HG03521 (cell line): ENCODE results near the gene CNTLN.
A peak's percentile ranks its signal among the peaks of the same experiment; 100 is the strongest.

Experiments
- ATAC-seq: cut with Tn5 transposase; IDR thresholded peaks from one replicate; pipeline ENCODE4 v1.9.1; 2021; ENCODE audit warnings: mild to moderate bottlenecking, moderate library complexity; ENCODE audit not compliant: unreplicated experiment

CNTLN gene, protein sequence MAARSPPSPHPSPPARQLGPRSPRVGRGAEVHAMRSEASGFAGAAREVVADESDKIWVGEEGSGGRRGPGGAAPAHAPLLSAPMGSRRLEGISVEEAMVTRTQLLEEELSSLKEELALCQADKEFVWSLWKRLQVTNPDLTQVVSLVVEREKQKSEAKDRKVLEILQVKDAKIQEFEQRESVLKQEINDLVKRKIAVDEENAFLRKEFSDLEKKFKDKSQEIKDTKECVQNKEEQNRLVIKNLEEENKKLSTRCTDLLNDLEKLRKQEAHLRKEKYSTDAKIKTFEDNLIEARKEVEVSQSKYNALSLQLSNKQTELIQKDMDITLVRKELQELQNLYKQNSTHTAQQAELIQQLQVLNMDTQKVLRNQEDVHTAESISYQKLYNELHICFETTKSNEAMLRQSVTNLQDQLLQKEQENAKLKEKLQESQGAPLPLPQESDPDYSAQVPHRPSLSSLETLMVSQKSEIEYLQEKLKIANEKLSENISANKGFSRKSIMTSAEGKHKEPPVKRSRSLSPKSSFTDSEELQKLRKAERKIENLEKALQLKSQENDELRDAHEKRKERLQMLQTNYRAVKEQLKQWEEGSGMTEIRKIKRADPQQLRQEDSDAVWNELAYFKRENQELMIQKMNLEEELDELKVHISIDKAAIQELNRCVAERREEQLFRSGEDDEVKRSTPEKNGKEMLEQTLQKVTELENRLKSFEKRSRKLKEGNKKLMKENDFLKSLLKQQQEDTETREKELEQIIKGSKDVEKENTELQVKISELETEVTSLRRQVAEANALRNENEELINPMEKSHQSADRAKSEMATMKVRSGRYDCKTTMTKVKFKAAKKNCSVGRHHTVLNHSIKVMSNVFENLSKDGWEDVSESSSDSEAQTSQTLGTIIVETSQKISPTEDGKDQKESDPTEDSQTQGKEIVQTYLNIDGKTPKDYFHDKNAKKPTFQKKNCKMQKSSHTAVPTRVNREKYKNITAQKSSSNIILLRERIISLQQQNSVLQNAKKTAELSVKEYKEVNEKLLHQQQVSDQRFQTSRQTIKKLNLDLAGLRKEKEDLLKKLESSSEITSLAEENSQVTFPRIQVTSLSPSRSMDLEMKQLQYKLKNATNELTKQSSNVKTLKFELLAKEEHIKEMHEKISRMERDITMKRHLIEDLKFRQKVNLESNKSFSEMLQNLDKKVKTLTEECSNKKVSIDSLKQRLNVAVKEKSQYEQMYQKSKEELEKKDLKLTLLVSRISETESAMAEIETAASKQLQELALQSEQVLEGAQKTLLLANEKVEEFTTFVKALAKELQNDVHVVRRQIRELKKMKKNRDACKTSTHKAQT (N-terminal part only)

DNA sequence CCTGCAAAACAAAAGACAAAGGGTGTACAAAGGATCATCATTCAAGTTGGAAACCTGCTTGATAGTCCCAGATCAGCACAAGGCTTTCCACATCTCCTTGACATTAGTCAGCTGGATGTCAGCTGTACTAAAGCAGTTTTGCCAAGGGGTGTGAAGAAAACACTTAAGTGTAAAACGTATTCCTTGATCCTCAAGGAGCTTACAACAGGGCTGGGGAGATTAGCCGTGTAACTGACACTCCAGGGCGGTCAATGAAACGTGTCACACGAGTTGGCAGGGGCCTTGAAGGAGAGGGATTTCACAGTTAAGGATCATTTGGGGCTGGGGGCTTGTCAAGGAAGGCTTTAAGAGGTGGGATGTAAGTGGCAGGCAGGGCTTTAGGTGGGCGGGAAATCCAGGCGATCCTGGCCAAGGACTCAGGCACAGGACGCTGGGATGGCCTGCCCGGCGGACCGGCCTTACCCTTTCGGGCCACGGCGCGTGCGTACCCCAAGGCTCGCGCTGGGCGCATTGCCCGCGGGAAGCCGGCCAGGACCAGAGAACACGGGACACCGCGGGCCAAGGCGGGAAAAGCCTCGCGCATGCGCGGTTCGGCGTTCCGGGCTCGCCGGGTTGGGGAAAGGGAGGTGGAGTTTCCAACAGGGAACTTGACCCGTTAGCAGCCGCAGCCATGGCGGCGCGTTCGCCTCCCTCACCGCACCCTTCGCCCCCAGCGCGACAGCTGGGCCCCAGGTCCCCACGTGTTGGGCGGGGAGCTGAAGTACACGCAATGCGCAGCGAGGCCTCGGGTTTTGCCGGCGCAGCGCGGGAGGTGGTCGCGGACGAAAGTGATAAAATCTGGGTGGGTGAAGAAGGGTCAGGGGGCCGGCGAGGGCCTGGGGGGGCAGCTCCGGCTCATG is at the start of gene CNTLN:
CNTLN (plus strand) TSS at position 645 of the 899 bp plus-strand sequence; CDS start at position 671, 26 bp downstream.
- ATAC-seq = peak; percentile 54

DNA sequence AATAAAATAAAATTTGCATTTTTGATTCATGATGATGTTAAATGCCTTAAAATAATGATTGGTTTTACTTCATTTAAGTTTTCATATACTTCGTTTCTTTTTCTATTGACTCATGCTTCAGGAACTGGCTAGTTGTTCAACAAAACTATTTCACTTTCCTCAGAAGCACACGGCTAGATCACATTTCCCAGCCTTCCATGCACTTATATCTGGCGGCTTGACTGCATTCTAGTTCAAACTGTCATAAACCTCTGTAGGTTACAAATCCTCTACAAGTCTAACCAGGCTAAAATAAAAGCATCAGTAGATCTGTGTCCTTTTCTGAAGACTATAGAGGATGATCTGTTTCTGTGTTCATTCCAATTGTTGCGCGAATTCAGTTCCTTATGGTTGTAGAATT is 46.3 kb upstream of the CNTLN start:
- ATAC-seq = no peak

DNA sequence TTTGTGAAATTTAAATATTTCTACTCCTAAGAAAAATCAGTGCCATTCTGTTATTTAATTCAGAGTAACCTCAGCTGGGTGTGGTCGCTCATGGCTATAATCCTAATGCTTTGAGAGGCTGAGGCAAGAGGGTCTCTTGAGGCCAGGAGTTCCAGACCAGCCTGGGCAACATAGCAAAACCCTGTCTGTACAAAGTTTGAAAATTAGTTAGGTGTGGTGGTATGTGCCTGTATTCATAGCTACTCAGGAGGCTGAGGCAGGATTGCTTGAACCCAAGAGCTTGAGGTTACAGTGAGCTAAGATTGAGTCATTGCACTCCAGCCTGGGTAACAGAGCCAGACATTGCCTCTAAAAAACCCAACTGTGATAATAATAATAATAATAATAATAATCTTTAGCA is 44.8 kb upstream of the CNTLN start:
- ATAC-seq = no peak

DNA sequence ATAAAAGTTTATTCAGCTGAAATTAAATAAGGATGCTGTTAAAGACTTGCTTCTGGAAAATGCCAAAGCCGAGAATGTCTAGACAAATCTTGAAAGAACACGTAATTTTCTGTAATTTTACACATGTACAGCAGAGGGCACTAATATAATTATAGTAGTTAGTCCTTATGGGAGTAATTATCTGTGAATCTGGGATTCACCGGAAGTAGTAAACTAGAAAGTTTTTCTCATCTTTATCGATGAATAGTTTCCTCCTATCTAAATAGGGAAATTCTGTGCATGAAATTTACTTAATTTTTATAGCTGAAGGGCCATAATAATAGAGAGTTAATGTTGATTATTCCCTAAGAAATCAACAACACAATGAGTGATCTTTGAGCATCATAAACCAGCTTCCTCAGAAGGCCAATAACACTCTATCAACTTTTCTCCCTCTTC is 18.4 kb upstream of the CNTLN start:
- ATAC-seq = no peak

DNA sequence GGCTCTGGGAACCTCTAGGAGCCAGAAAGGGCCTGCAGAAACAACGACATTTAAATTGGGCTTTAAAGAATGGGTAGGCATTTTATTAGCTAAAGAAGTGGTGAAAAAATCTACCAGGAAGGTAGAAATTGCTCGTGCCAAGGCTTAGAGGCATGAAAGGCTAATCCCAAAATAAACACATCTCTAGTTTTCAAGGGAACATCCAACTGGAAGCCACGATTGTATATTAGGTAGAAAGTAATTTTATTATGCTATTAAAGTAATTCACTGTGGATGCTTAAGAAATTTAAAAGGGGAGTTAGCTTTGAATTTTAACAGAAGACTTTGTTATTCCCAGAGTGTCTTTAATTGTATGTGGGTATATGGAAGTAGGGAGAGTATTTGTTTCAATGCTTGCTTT is 17.5 kb upstream of the CNTLN start:
- ATAC-seq = no peak

DNA sequence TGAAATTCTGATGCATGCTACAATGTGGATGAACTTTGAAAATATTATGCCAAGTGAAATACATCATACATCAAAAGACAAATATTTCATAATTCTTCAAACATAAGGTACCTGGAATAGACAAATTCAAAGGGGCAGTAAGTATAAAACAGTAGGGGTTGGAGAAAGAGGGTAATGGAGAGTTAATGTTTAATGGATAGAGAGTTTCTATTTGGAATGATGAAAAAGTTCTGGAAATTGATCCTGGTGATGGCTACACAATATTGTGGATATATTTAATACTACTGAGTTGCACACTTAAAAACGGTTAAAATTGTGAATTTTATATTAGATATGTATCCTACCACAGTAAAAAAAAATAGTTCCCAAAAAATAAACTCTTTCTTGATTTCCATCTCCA is 14.6 kb upstream of the CNTLN start:
- ATAC-seq = no peak

DNA sequence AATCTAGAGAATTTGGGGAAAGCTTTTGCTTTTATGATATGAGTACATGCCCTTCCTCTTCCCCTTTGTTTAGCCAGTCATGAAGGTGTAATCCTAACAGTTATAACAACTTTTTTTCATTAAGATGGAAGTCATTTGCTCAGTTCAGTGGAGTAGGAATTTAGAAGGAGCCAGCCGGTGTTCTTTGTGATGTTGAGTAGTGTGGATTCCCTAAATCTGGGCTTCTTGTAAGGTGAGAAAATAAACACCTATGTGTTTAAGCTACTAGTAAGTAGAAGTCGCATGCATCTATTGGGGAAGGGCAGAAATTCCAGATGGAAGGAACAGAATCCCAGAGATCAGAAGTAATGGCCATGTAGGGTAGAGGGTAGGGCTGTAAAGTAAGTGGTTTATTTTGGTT is 13.6 kb upstream of the CNTLN start:
- no peak for ATAC-seq

DNA sequence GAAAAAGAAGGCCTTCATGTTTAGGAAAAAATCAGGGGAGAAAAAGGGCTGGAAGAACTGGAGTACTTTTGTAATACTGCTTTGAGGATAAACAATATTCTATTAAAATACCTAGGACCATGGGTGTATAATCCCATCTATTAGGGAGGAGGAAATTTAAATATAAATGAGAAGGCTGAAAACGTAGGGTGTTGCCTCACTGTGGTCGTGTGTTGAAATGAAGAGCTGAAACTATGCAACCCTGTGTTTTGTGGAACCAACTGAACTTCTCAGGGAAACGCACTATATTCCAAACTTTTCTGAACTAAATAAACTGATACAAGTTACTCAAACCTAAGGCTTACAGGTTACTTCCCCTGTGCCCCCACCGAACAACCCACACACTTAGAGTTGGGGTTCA is 4.5 kb upstream of the CNTLN start:
- no peak for ATAC-seq

DNA sequence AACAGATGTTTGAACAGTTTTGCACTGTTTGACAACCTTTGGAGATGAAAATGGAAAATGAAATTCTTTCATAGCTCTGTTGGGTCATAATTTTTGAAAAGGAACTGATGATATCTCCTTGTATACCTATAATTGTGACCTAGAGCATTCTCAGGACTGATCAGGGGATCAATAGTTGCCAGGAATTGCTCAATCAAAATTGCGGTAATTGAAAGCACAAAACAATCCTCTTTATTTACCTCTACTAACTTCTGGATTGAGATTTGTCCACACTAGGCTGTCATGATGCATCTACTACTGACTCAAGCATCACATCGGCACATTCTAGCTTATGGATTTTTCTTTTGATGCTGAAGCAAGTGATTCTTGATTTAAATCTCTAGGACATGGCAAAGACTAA is 4.1 kb upstream of the CNTLN start:
- no peak for ATAC-seq

DNA sequence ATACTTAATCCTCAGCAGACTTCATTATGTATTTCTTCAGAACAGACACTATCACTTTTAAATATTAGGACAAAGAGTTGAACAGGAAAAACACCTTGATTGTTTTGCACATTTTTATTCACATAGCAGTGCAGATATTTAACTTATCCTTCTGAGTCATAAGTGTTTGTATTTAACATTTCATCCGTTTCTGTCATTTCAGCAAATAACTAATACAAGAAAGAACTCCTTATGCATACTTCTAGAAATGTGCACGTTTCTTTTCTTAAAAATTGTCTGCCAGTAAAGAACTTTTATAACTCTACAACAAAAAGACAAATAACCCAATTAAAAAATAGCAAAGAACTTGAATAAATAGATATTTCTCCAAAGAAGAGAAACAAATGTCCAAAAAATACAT is 3.3 kb upstream of the CNTLN start:
- ATAC-seq = no peak

DNA sequence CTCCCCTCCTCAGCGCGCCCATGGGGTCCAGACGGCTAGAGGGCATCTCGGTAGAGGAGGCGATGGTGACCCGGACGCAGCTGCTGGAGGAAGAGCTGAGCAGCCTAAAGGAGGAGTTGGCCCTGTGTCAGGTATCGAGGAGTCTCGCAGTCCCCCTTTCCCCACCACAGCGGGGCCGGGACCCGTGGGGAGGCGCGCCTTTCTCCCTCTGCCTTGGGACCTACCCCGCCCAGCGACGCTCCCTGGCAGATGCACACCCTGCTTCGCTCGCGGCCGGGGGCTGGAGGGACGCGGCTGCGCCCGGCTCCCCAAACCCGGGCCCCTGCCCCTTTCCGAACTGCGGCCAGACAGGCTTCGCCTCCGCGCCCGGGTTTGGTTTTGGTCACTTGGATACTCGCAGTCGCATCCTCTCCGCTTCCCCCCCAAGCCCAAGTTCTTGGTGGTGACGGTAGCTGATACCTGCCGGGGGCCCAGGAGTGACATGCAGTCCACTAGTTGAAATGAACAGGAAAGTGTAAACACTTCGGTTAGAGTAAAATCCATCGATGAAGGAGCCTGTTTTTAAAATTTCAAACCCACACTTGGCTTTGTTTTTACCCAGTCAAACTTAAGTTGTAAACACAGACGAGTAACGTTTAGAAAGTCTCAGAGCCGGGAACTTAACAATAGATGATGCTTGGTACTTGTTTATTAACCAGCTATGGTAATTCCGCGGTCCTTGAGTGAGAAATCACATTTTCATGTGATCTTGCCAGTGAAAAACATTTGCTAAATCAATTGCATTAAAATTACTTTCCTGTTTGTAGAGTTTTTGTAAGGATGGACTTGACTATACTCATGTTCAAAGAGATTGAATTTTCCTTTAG is 688 bp downstream of the CNTLN start:
- peak; percentile 66 for ATAC-seq

DNA sequence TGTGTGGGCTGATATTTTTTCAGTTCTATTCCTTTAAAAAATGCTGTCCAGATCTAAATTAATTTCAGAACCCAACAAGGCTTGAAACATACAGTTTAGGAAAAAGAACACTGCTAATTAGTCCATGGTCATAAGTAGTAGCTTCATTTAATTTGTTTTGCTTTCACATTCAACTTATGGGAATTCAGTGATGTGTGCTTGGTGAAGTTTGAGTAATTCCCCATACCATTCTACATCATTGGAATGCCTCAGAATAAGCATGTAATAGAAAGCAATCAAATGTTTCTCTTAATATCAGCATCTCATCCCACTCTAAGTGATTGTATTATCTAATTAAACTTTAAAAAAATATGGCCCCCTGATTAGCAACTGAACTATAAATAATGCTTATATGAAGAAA is 2.7 kb downstream of the CNTLN start:
- no peak for ATAC-seq

DNA sequence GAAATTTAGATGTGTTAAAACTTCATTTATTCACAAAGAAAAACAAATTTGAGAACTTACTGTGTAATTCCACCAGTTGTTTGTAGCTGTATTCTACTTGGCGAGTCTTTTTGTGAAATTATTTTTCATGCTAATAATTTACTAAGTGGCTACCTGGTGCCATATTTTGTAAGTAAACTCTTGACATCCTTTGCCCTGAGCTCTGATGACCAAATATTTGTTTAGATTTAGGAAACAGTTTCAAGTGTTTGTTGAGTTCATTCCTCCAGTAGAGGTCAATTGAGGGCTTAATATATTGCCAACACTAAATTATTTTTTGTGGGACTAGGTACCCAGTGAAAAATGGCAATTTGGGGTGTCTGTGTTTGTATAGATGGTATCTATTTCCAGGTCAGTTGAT is 3.7 kb downstream of the CNTLN start:
- ATAC-seq = no peak

DNA sequence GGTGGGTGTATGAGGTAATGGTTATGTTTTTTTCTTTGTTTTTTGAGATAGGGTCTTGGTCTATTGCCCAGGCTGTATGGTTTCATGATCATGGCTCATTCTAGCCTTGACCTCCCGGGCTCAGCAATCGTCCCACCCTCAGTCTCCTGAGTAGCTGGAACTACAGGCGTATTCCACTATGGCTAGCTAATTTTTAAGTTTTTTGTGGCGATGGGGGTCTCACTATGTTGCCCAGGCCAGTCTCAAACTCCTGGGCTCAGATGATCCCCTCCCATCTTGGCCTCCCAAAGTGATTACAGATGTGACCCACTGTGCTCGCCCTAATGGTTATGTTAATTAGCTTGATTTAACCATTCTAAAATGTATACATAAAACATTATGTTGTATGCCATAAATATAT is 5.6 kb downstream of the CNTLN start:
- ATAC-seq = no peak

DNA sequence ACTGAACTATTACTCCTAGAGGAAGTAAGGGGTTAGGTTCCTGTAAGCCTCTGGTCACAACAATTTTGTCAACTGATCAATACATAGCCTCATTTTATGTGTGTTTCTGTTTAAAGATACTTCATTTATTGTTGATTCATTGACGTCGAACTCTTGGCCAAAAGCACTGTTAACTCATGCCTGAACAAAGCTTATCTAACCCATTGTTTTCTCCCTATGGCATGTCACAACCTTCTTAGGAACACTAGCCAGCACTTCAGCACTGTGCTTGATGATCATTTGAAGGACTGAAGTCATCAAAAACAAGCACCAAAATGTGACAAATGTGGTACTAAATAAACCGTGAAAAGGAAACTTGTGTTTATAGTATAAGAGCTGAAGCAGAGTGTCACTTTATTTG is 13.5 kb downstream of the CNTLN start:
- ATAC-seq = no peak

DNA sequence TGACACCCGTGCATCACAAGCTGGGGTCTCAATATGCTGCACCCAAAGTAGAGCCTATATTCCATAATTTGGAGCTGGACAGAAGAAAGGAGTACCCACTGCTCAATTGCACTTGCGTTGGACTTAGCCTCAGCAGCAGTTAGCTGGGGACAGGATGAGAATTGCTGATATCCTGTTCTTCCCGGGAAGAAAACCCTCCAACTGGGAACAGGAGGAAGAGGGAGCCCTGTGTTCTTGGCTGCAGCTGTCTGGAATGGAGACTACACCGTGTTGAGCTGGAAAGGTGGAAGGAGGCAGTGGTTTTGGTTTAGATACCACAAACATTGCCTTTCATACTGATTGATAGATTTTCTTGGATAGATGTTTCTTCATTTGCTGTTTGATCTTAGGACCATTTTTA is 24.6 kb downstream of the CNTLN start:
- ATAC-seq = no peak

DNA sequence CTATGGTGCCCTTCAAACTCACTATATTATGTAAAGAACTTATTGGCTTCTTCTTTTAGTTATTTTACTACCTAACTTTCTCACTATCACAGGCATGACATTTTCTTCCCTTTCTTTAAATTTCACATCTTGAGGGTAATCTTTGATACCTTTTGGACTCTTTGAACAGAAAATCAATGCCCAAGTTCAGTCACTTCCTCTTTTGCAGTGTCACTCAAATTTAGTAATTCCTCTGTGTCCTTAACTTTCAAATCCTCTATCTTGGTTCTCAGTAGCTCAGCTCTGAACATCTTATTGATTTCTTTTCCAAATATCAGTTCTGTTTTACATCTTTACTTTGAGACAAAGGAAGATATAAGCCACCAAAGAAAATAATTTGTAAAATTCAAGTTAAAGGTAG is 25.5 kb downstream of the CNTLN start:
- ATAC-seq = no peak

DNA sequence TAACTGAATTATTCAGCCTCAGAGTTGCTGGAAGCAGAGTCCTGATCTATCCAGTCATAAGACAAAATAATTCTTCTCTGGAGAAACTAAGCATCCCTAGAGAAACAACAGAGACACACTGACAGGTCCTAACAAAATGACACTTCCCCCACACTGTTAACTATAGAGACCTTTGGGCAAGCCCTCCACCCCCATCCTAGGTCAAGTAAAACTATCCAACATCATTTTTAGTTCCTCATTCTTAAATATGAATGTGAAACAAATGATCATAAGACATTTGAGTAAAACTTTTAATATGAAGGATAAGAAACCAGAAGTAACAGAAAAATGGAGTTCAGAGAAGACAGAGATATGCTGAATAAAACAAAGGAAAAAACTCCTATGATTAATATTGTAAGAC is 30.9 kb downstream of the CNTLN start:
- no peak for ATAC-seq

DNA sequence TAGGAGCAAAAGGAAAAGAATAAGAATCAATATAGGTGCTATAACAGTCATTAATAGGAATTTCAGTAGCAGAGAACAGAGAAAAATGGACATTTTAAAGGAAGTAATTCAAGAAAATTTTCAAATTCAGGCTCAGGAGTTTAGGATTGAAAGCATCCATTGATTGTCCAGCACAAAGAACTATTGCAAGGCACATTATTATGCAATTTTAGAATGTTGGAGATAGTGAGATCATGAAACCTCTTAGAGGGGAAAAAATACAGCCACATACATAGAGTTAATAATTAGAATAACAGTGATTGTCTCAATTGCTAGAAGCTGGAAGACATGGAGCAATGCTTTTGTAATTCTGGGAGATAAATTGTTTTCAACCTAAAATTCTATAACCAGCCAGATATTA is 31.5 kb downstream of the CNTLN start:
- ATAC-seq = no peak
